Panc1 (cell line): ENCODE measurements around the gene MORC4. TPM values are rescaled to one million over a fixed set of nuclear protein-coding genes. Genes with fewer than 3 reads are reported as not detected.

ENCODE experiments used
- ATAC-seq: fragments of 200-7000 bp; cut with Tn5 transposase; 2 replicates; pipeline ENCODE4 v1.9.1; 2020; ENCODE audit warnings: mild to moderate bottlenecking, moderate library complexity
- BruUV-seq: library from RNA; stranded (reverse); fragments of 400-500 nt; replicated peaks from 2 replicates; lab custom pipeline; 2021; lab: Mats Ljungman, UMichigan
- CTCF ChIA-PET: fragments of 300-600 bp; sonication (Branson Sonifier 250); formaldehyde crosslinking; loops from one replicate; lab custom pipeline; 2022; ENCODE audit warnings: antibody characterized with exemption; lab: Charles Lee
- POLR2A ChIA-PET: fragments of 300-600 bp; sonication (Branson Sonifier 250); formaldehyde crosslinking; loops from one replicate; lab custom pipeline; 2022; ENCODE audit warnings: antibody characterized with exemption; lab: Charles Lee
- DNase-seq: peaks from one replicate; pipeline ENCODE4 v3.0.0-alpha.2; 2010; ENCODE audit warnings: low read depth, low spot score
- H3K27ac ChIP-seq: 2 replicates; pipeline ENCODE4 v1.5.1; 2011; ENCODE audit warnings: mild to moderate bottlenecking, low read length, inconsistent platforms
- H3K27me3 ChIP-seq: fragments of 200-500 bp; sonication (Bioruptor generic); 2 replicates; pipeline ENCODE4 v1.6.0; 2014; ENCODE audit warnings: low read length, inconsistent platforms; ENCODE audit not compliant: control insufficient read depth, insufficient read depth
- H3K36me3 ChIP-seq: fragments of 200-500 bp; sonication (Bioruptor generic); 2 replicates; pipeline ENCODE4 v1.5.1; 2014; ENCODE audit warnings: inconsistent platforms, mild to moderate bottlenecking, low read length, moderate library complexity; ENCODE audit not compliant: control insufficient read depth, insufficient read depth
- H3K4me1 ChIP-seq: 2 replicates; pipeline ENCODE4 v1.5.1; 2011; ENCODE audit warnings: inconsistent platforms, mild to moderate bottlenecking, low read length, moderate library complexity; ENCODE audit not compliant: control insufficient read depth, insufficient read depth
- H3K4me3 ChIP-seq, 2 experiments: 2 replicates each; pipeline ENCODE4 v1.5.1; 2011 to 2012; ENCODE audit warnings: low read depth in 2 of 2, low read length in 2 of 2, mild to moderate bottlenecking in 2 of 2, inconsistent platforms in 1 of 2, moderate library complexity in 1 of 2
- H3K9me3 ChIP-seq: fragments of 200-500 bp; sonication (Bioruptor generic); 2 replicates; pipeline ENCODE4 v1.5.1; 2014; ENCODE audit warnings: low read depth, mild to moderate bottlenecking, inconsistent platforms, low read length, moderate library complexity; ENCODE audit not compliant: control insufficient read depth, insufficient read depth
- CTCF ChIP-seq: fragments of 450-650 bp; IDR thresholded peaks from 2 replicates; pipeline ENCODE4 v1.5.1; 2017; ENCODE audit warnings: mild to moderate bottlenecking
- POLR2AphosphoS5 ChIP-seq: IDR thresholded peaks from 2 replicates; pipeline ENCODE4 v1.6.1; 2012; ENCODE audit warnings: mild to moderate bottlenecking, low read depth, low read length, moderate library complexity
- REST ChIP-seq, 2 experiments: IDR thresholded peaks; 2 replicates each; pipeline ENCODE4 v1.6.1; 2011 to 2012; ENCODE audit warnings: low read depth in 2 of 2, control low read depth in 1 of 2, low read length in 1 of 2, mild to moderate bottlenecking in 1 of 2, moderate library complexity in 1 of 2; ENCODE audit not compliant: insufficient read depth in 1 of 2
- SIN3A ChIP-seq: IDR thresholded peaks from 2 replicates; pipeline ENCODE4 v1.6.1; 2012; ENCODE audit warnings: low read depth, mild to moderate bottlenecking, low read length, moderate library complexity, borderline replicate concordance; ENCODE audit not compliant: insufficient read depth
- TCF7L2 ChIP-seq: IDR thresholded peaks from 2 replicates; pipeline ENCODE4 v1.6.1; 2011; ENCODE audit warnings: mild to moderate bottlenecking, low read depth, low read length, inconsistent platforms
- in situ Hi-C: cut with HindIII; loops from 2 replicates; pipeline ENCODE4 v1.10.0; 2016; ENCODE audit warnings: low sequenced_read_pairs, low pct_unique_long_range_greater_than_20kb
- intact Hi-C: fragments of 100-400 bp; cut with micrococcal nuclease; formaldehyde crosslinking; loops from one replicate; pipeline ENCODE4 v1.10.0; 2022; ENCODE audit not compliant: unreplicated experiment
- total RNA-seq: library from RNA; stranded (reverse); gene quantifications from one replicate; pipeline ENCODE4 v1.2.1, GENCODE V29; 2021; ENCODE audit not compliant: unreplicated experiment

Gene MORC4
- total RNA-seq, 1 experiment from 2014 or later = 7.4 TPM

- BruUV-seq = no TSS peak
- DNase-seq (no peak), ATAC-seq (no peak)
- POLR2A ChIA-PET = no interaction called here
- no peaks in the 10 kb centered on the region for H3K36me3 ChIP-seq
- in situ Hi-C loops (no loop called here), intact Hi-C loops (no loop called here)
- H3K27ac ChIP-seq = no peak overlapping the region
- H3K27me3 ChIP-seq = no peaks in the 10 kb centered on the region
- TF ChIP-seq TCF7L2 = no peak
- TF ChIP-seq REST (IDR thresholded peaks at IDR 0.05; ENCODE audit: insufficient read depth in 1 of 2, low read depth in 2 of 2, low read length in 1 of 2) = no peak
- no peak for TF ChIP-seq CTCF
- TF ChIP-seq SIN3A = no peak
- no peak for TF ChIP-seq POLR2AphosphoS5
- CTCF ChIA-PET = no interaction called here
- H3K4me1 ChIP-seq = no peaks in the 10 kb centered on the region
- H3K9me3 ChIP-seq = no peaks in the 10 kb centered on the region
- no peak overlapping the region for H3K4me3 ChIP-seq
These were observed 60.4 kb downstream of the MORC4 start for GRCh38 chrX:106939566-106939965.

- no peak for TF ChIP-seq POLR2AphosphoS5
- TF ChIP-seq TCF7L2 = no peak
- TF ChIP-seq CTCF = no peak
- TF ChIP-seq SIN3A = no peak
- no peak for TF ChIP-seq REST (IDR thresholded peaks at IDR 0.05; ENCODE audit: insufficient read depth in 1 of 2, low read depth in 2 of 2, low read length in 1 of 2)
- Histone ChIP-seq H3K27me3 (no peaks in the 10 kb centered on the region), H3K9me3 (no peaks in the 10 kb centered on the region), H3K4me3 (no peak overlapping the region), H3K4me1 (no peaks in the 10 kb centered on the region), H3K36me3 (no peaks in the 10 kb centered on the region), H3K27ac (no peak overlapping the region)
- in situ Hi-C loops (no loop called here), intact Hi-C loops (no loop called here)
- no peak for DNase-seq
- ChIA-PET CTCF (no interaction called here), POLR2A (no interaction called here)
- BruUV-seq = no TSS peak
- no peak for ATAC-seq
These were observed 63.8 kb downstream of the MORC4 start for GRCh38 chrX:106936246-106936645.
